GM18502 (cell line): ENCODE data around the gene ADGRL2.

Source experiments
- ATAC-seq: cut with Tn5 transposase; IDR thresholded peaks from one replicate; pipeline ENCODE4 v1.9.1; 2021; ENCODE audit warnings: mild to moderate bottlenecking; ENCODE audit not compliant: unreplicated experiment, poor library complexity

Gene ADGRL2

GRCh38 chr1:81800695-81801650 lies at the start of gene ADGRL2:
Gene ADGRL2, plus strand, starts transcription at chr1:81800934. Its CDS starts 36,051 bp downstream, at chr1:81836985.
- ATAC-seq = peak; percentile 66

- ATAC-seq = no peak
Measured at GRCh38 chr1:81752840-81753239, 47.9 kb upstream of the ADGRL2 start.

- ATAC-seq = no peak
Measured at GRCh38 chr1:81754424-81754823, 46.3 kb upstream of the ADGRL2 start.

DNA sequence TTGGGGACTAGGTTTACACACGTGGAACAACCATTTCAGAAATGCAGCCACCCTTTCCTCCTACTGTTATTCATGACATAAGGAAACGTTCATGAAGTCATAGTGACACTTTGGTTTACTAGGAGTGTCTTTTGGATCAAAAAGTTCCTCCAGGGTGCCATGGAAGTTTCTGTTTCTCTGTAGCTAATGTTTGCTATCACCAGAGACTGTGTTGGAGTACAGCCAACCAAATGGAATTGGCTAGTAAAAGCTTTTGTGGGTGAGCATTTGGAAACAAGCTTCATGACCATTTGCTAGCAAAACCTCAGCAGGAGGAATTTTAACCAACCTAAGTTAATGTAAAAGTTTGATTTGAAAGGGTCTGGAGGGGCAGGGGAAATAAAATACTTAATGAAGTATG lies 43.9 kb upstream of the ADGRL2 start:
- ATAC-seq = no peak

GRCh38 chr1:81757398-81758020 lies 43.2 kb upstream of the ADGRL2 start:
- ATAC-seq = no peak

DNA sequence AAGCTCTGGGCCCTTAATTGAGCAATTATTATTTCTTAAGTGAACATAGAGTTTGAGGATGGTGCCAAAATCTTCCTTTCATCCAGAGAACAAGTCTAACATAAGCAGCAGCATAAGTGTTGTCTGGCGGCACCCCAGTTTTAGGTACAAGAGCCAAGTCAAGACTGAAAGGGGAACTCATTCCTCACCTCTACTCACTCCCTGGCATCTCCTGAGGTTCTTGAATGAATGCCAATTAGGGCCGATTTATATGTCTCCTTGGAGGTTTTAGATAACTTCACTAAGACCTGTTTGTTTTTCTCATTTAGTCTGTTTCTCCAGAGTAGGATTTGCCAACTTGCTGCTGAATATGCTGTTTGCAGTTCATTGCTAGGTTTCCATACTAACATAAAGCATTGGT lies 42.6 kb upstream of the ADGRL2 start:
- no peak for ATAC-seq

DNA sequence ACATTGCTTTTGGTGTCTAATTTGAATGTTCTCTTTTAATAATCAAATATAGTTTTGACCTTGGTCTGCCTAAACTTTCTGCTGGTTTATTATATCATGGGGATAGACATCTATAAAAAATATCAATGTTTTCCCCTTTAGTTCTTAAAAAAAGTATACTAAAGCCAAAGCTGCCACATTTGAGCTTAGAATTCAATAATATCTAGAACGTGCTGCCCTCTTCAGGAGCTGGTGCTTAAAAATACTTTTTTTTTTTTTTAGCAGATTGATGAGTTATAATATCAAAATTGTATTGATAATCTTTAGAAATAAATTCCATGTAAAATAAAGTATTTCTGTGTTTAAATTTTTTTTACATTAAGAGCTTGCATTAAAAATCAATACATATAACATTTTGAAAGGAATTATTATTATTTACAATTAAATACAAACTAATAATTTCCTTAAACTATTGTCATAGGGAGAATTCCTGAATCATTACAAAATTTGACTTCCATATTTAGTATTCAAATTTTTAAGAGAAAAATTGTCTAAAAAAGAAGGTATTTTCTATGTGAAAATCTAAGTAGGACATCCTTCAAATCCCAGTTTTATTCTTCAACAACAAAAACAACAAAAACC lies 40.1 kb upstream of the ADGRL2 start:
- no peak for ATAC-seq

DNA sequence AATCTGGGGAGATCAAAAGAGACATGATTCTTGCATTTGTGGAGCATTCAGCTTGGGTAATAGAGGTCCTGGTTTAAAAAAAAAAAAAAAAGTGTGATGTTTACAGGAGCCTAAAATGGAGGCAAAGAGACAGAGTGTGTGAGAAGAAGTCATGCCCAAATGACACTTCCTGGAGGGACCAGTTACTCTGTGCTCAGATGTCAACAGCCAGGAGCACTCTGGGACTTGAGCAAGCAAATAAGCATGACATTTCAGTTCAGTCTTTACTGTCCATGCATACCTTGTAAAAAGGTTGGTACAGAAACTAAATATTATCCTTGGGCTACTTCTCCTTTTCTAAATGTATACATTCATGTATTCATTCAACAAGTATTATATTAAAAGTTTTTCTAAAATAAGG lies 25.2 kb upstream of the ADGRL2 start:
- no peak for ATAC-seq

GRCh38 chr1:81780705-81781454 lies 19.9 kb upstream of the ADGRL2 start:
- no peak for ATAC-seq

DNA sequence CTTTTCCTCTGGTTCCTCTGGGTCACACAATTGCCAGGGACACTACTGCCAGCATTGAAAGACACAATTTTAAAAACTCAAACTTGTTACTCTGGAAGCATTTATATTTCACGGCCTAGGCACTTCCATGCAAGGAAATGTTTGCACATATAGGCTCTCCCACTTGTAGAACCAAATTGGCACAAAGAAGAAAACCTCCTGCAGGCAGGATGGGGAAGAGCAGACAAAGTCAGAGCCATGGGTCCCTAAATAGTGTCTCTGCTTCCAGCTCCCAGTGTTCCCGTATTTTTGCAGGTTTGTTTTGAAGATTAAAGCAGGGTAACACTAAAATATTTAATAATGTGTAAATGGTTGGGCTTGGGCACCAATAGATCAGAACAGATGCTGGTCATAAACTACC lies 19.0 kb upstream of the ADGRL2 start:
- ATAC-seq = no peak

DNA sequence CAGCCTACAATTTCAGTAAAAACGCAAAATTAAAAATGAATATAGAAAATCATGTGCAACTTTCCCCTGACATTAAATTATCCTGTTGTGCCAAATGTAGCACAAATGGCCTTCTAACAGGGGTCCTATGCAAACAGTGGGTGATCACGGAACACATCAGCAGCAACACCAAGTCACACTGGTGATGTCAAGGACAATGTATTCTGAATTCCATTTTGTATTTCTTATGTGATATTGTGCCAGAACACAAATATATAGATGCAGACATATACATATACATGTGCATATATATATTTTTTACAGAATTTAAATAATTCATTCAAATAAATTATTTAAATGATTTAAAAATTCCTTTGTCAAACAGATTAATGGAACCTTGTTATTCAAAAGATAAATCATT lies 8.6 kb upstream of the ADGRL2 start:
- ATAC-seq = no peak

DNA sequence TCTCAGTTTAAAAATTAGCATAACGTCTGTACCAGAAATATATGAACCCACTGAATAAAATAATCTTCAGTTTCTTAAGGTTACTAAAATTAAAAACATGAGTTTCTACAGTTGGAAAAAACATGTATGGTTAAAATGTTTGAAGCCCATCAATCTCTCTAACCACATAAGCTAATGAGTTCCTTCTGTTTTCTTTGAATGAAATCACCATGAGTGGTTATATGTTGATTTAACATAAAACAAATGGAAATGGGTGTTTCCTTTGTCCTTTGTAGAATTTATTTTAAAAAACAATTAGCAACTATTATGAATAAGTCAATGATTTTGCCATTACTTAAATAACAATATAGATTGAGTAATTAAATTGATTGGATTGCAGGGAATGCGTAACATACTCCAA lies 3.0 kb upstream of the ADGRL2 start:
- no peak for ATAC-seq

- no peak for ATAC-seq
Measured at GRCh38 chr1:81799939-81800694, 617 bp upstream of the ADGRL2 start.

GRCh38 chr1:81801651-81802456 lies 1.1 kb downstream of the ADGRL2 start:
- no peak for ATAC-seq

GRCh38 chr1:81802457-81802706 lies 1.6 kb downstream of the ADGRL2 start:
- no peak for ATAC-seq

GRCh38 chr1:81802707-81803430 lies 2.1 kb downstream of the ADGRL2 start:
- ATAC-seq = no peak

- ATAC-seq = no peak
Measured at GRCh38 chr1:81803431-81804110, 2.8 kb downstream of the ADGRL2 start.

DNA sequence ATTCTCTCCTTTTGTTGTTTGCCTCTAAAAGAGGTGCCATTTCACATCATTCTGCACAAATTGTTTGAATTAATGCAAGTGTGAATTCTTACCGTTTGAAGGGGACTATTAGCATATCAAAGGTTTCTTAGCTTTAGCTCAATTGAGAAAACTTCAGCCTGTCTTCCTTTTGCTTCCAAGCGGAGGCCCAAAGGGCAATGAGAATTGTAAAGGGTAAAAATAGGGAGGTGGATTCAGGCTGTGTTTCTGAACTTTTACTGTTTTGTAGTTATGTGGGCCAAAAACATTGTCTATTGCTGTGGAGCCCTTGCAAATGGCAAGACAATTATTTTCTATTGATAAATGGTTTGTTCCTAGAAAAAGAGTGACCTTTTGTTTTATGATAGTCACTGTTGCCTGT lies 3.6 kb downstream of the ADGRL2 start:
- no peak for ATAC-seq
